Subcutaneous abdominal adipose tissue (tissue), 5 donors: ENCODE results near the gene NGLY1.

ENCODE experiments used
- H3K27ac ChIP-seq: one replicate; pipeline ENCODE4 v1.7.0; 2013; ENCODE audit warnings: low read depth, mild to moderate bottlenecking, inconsistent platforms, low read length, moderate library complexity
- H3K27me3 ChIP-seq, 5 donors: one replicate each; pipeline ENCODE4 v1.7.0; 2013; ENCODE audit warnings: low read length in 5 of 5, inconsistent platforms in 1 of 5; ENCODE audit not compliant: control insufficient read depth in 5 of 5, insufficient read depth in 4 of 5
- H3K36me3 ChIP-seq, 5 donors: one replicate each; pipeline ENCODE4 v1.7.0; 2013; ENCODE audit warnings: low read length in 5 of 5; ENCODE audit not compliant: control insufficient read depth in 5 of 5, insufficient read depth in 5 of 5
- H3K4me1 ChIP-seq, 5 donors: one replicate each; pipeline ENCODE4 v1.7.0; 2013; ENCODE audit warnings: low read length in 5 of 5, mild to moderate bottlenecking in 3 of 5, moderate library complexity in 1 of 5; ENCODE audit not compliant: control insufficient read depth in 5 of 5, insufficient read depth in 5 of 5
- H3K4me3 ChIP-seq, 5 donors: one replicate each; pipeline ENCODE4 v1.7.0; 2013; ENCODE audit warnings: low read length in 5 of 5, low read depth in 1 of 5
- H3K9ac ChIP-seq, 5 donors: one replicate each; pipeline ENCODE4 v1.7.0; 2013; ENCODE audit warnings: low read length in 5 of 5, mild to moderate bottlenecking in 4 of 5, moderate library complexity in 3 of 5
- H3K9me3 ChIP-seq, 5 donors: one replicate each; pipeline ENCODE4 v1.7.0; 2013; ENCODE audit warnings: low read length in 5 of 5; ENCODE audit not compliant: control insufficient read depth in 5 of 5
- donor health status: healthy.
- donor health status: healthy.
- donor health status: healthy.
- donor health status: healthy.
- donor health status: healthy.

Gene NGLY1

GRCh38 chr3:25690768-25691533 lies 92.3 kb downstream of the NGLY1 start:
- no peak overlapping the region for H3K4me3 ChIP-seq
- H3K9ac ChIP-seq, result no peak overlapping the region
- H3K9me3 ChIP-seq, result no peaks in the 10 kb centered on the region
- no peaks in the 10 kb centered on the region for H3K36me3 ChIP-seq
- H3K27me3 ChIP-seq, result peaks cover 0 to 3% (median 0%) of the 10 kb centered on the region in 5 donors
- no peaks in the 10 kb centered on the region for H3K4me1 ChIP-seq
- no peak overlapping the region for H3K27ac ChIP-seq

GRCh38 chr3:25689226-25689625 lies 94.0 kb downstream of the NGLY1 start:
- Histone ChIP-seq H3K4me1 (no peaks in the 10 kb centered on the region), H3K27ac (no peak overlapping the region), H3K4me3 (no peak overlapping the region), H3K36me3 (no peaks in the 10 kb centered on the region), H3K9ac (no peak overlapping the region), H3K27me3 (peaks cover 0 to 3% (median 0%) of the 10 kb centered on the region in 5 donors), H3K9me3 (no peaks in the 10 kb centered on the region)

GRCh38 chr3:25687742-25688141 lies 95.5 kb downstream of the NGLY1 start:
- Histone ChIP-seq H3K27ac (no peak overlapping the region), H3K36me3 (no peaks in the 10 kb centered on the region), H3K4me1 (no peaks in the 10 kb centered on the region), H3K4me3 (no peak overlapping the region), H3K27me3 (peaks cover 0 to 3% (median 0%) of the 10 kb centered on the region in 5 donors), H3K9me3 (no peaks in the 10 kb centered on the region), H3K9ac (no peak overlapping the region)

- Histone ChIP-seq H3K27me3 (peaks cover 0 to 3% (median 0%) of the 10 kb centered on the region in 5 donors), H3K27ac (no peak overlapping the region), H3K4me1 (no peaks in the 10 kb centered on the region), H3K9ac (no peak overlapping the region), H3K4me3 (no peak overlapping the region), H3K9me3 (no peaks in the 10 kb centered on the region), H3K36me3 (no peaks in the 10 kb centered on the region)
Measured at GRCh38 chr3:25686766-25687165, 96.5 kb downstream of the NGLY1 start.

- no peak overlapping the region for H3K4me3 ChIP-seq
Measured at GRCh38 chr3:25683882-25684281, 99.4 kb downstream of the NGLY1 start.

GRCh38 chr3:25683410-25683809 lies 99.8 kb downstream of the NGLY1 start:
- no peaks in the 10 kb centered on the region for H3K27me3 ChIP-seq
- no peaks in the 10 kb centered on the region for H3K36me3 ChIP-seq
- no peak overlapping the region for H3K4me3 ChIP-seq
- H3K27ac ChIP-seq, result no peak overlapping the region
- H3K4me1 ChIP-seq, result no peaks in the 10 kb centered on the region
- no peaks in the 10 kb centered on the region for H3K9me3 ChIP-seq
- no peak overlapping the region for H3K9ac ChIP-seq

More at GRCh38 chr3:25683882-25684281, 99.4 kb downstream of the NGLY1 start:
- Histone ChIP-seq H3K9ac (no peak overlapping the region), H3K27ac (no peak overlapping the region), H3K9me3 (no peaks in the 10 kb centered on the region), H3K36me3 (no peaks in the 10 kb centered on the region), H3K27me3 (no peaks in the 10 kb centered on the region), H3K4me1 (no peaks in the 10 kb centered on the region)

GRCh38 chr3:25679642-25680302 lies 103.5 kb downstream of the NGLY1 start:
- no peaks in the 10 kb centered on the region for H3K27me3 ChIP-seq
- no peaks in the 10 kb centered on the region for H3K9me3 ChIP-seq
- H3K27ac ChIP-seq, result no peak overlapping the region
- no peak overlapping the region for H3K9ac ChIP-seq
- no peaks in the 10 kb centered on the region for H3K4me1 ChIP-seq
- no peak overlapping the region for H3K4me3 ChIP-seq
- no peaks in the 10 kb centered on the region for H3K36me3 ChIP-seq

GRCh38 chr3:25679166-25679565 lies 104.1 kb downstream of the NGLY1 start:
- H3K36me3 ChIP-seq, result no peaks in the 10 kb centered on the region
- H3K4me3 ChIP-seq, result no peak overlapping the region
- no peaks in the 10 kb centered on the region for H3K9me3 ChIP-seq
- peaks cover 0 to 2% (median 0%) of the 10 kb centered on the region in 5 donors for H3K27me3 ChIP-seq
- no peaks in the 10 kb centered on the region for H3K4me1 ChIP-seq
- H3K9ac ChIP-seq, result no peak overlapping the region
- H3K27ac ChIP-seq, result no peak overlapping the region

GRCh38 chr3:25678581-25678980 lies 104.7 kb downstream of the NGLY1 start:
- H3K9ac ChIP-seq, result no peak overlapping the region
- no peaks in the 10 kb centered on the region for H3K36me3 ChIP-seq
- peaks cover 0 to 3% (median 0%) of the 10 kb centered on the region in 5 donors for H3K9me3 ChIP-seq
- H3K4me1 ChIP-seq, result no peaks in the 10 kb centered on the region
- H3K4me3 ChIP-seq, result no peak overlapping the region
- peaks cover 0 to 3% (median 0%) of the 10 kb centered on the region in 5 donors for H3K27me3 ChIP-seq
- no peak overlapping the region for H3K27ac ChIP-seq

GRCh38 chr3:25677121-25677520 lies 106.1 kb downstream of the NGLY1 start:
- Histone ChIP-seq H3K9me3 (peaks cover 0 to 5% (median 0%) of the 10 kb centered on the region in 5 donors), H3K4me1 (no peaks in the 10 kb centered on the region), H3K4me3 (no peak overlapping the region)

More at GRCh38 chr3:25677121-25677520, 106.1 kb downstream of the NGLY1 start:
- H3K27me3 ChIP-seq, result peaks cover 0 to 3% (median 0%) of the 10 kb centered on the region in 5 donors
- H3K27ac ChIP-seq, result no peak overlapping the region
- H3K36me3 ChIP-seq, result no peaks in the 10 kb centered on the region
- H3K9ac ChIP-seq, result no peak overlapping the region
